Activated naive CD8-positive, alpha-beta T cell treated with anti-CD3 and anti-CD28 coated beads, Interleukin-2, amount 10 ng/mL, durations not matched to agents 7 days and 5 days (primary cell): ENCODE measurements around the gene PPP6C. TPM values are rescaled to one million over a fixed set of nuclear protein-coding genes. Genes with fewer than 3 reads are reported as not detected.
"Not testable (repeated sequence)": the region's sequence is repeated elsewhere in the genome, so short reads cannot be mapped to it uniquely, and the experiment has no call there.

Experiments
- ATAC-seq: fragments of 150-1000 bp; cut with Tn5 transposase; one replicate; pipeline ENCODE4 v1.10.0; 2021; ENCODE audit warnings: low read depth, moderate library complexity
- POLR2A ChIA-PET: fragments of 350-600 bp; sonication (Branson Sonifier 250); formaldehyde crosslinking; loops from one replicate; lab custom pipeline; 2021; ENCODE audit warnings: antibody characterized with exemption; lab: Charles Lee
- DNase-seq: peaks from one replicate; pipeline ENCODE4 v3.0.0; 2021
- H3K27ac Mint-ChIP-seq: one replicate; pipeline ENCODE4 v1.8.0; 2022; ENCODE audit warnings: mild to moderate bottlenecking, mixed read lengths
- H3K27me3 Mint-ChIP-seq: one replicate; pipeline ENCODE4 v1.8.0; 2022; ENCODE audit warnings: mild to moderate bottlenecking, moderate library complexity, mixed read lengths
- H3K36me3 Mint-ChIP-seq: one replicate; pipeline ENCODE4 v1.8.0; 2021; ENCODE audit warnings: mild to moderate bottlenecking, mixed read lengths
- H3K4me1 Mint-ChIP-seq: one replicate; pipeline ENCODE4 v1.8.0; 2021; ENCODE audit warnings: mixed read lengths
- H3K4me3 Mint-ChIP-seq: one replicate; pipeline ENCODE4 v1.8.0; 2022; ENCODE audit warnings: mild to moderate bottlenecking, moderate library complexity, mixed read lengths
- H3K9me3 Mint-ChIP-seq: one replicate; pipeline ENCODE4 v1.8.0; 2021; ENCODE audit warnings: mixed read lengths
- total RNA-seq, 2 experiments: library from RNA; stranded (reverse); gene quantifications; one replicate each; pipeline ENCODE4 v1.2.3, GENCODE V29; 2021

The PPP6C gene
- total RNA-seq, 2 experiments from 2014 or later = 48.8 to 50.4 TPM

GRCh38 chr9:125121146-125121545 is 68.5 kb downstream of the PPP6C start:
- Mint-ChIP-seq H3K27me3 (no peaks in the 10 kb centered on the region), H3K9me3 (no peaks in the 10 kb centered on the region), H3K4me3 (peak overlapping the region; percentile 20), H3K36me3 (peaks cover 16% of the 10 kb centered on the region), H3K4me1 (peaks cover 28% of the 10 kb centered on the region), H3K27ac (peak overlapping the region; percentile 40)
- ATAC-seq (peak; percentile 15), DNase-seq (no peak)
- POLR2A ChIA-PET = interaction anchor here (1.0 kb wide), 1 partner anchor 120 kb away, joined by 3 read pairs; the partner anchor contains the start of gene HSPA5

GRCh38 chr9:125119643-125120286 is 69.8 kb downstream of the PPP6C start:
- no peak overlapping the region for H3K27ac Mint-ChIP-seq

GRCh38 chr9:125118696-125119095 is 70.9 kb downstream of the PPP6C start:
- H3K4me1 Mint-ChIP-seq = peaks cover 20% of the 10 kb centered on the region
- H3K9me3 Mint-ChIP-seq, DNase-seq, POLR2A ChIA-PET, H3K36me3 Mint-ChIP-seq, H3K27ac Mint-ChIP-seq, H3K27me3 Mint-ChIP-seq, H3K4me3 Mint-ChIP-seq, ATAC-seq: not testable (repeated sequence)

More at GRCh38 chr9:125119643-125120286, 69.8 kb downstream of the PPP6C start:
- POLR2A ChIA-PET = interaction anchor here (0.5 kb wide), 1 partner anchor 53 kb away, joined by 4 read pairs; no protein-coding TSS in a partner anchor
- DNase-seq (no peak), ATAC-seq (peak; percentile 75)
- H3K27me3 Mint-ChIP-seq = no peaks in the 10 kb centered on the region
- H3K9me3 Mint-ChIP-seq = no peaks in the 10 kb centered on the region
- peaks cover 14% of the 10 kb centered on the region for H3K36me3 Mint-ChIP-seq
- H3K4me1 Mint-ChIP-seq = peaks cover 20% of the 10 kb centered on the region
- H3K4me3 Mint-ChIP-seq = no peak overlapping the region

GRCh38 chr9:125114503-125114902 is 75.1 kb downstream of the PPP6C start:
- not testable (repeated sequence) for H3K9me3 Mint-ChIP-seq, H3K27me3 Mint-ChIP-seq, ATAC-seq, H3K4me3 Mint-ChIP-seq, H3K27ac Mint-ChIP-seq, DNase-seq
- peaks cover 22% of the 10 kb centered on the region for H3K36me3 Mint-ChIP-seq
- peaks cover 10% of the 10 kb centered on the region for H3K4me1 Mint-ChIP-seq
- POLR2A ChIA-PET = interaction anchor here (0.7 kb wide), 1 partner anchor 16 kb away, joined by 5 read pairs; no protein-coding TSS in a partner anchor

- peaks cover 7% of the 10 kb centered on the region for H3K4me1 Mint-ChIP-seq
- no peak for ATAC-seq
- no peaks in the 10 kb centered on the region for H3K27me3 Mint-ChIP-seq
- no peak overlapping the region for H3K4me3 Mint-ChIP-seq
- H3K27ac Mint-ChIP-seq = no peak overlapping the region
- peaks cover 19% of the 10 kb centered on the region for H3K36me3 Mint-ChIP-seq
- POLR2A ChIA-PET = no interaction called here
- DNase-seq = no peak
- peaks cover 6% of the 10 kb centered on the region for H3K9me3 Mint-ChIP-seq
Observed at GRCh38 chr9:125110464-125110863, 79.1 kb downstream of the PPP6C start.

GRCh38 chr9:125108541-125108940 is 81.1 kb downstream of the PPP6C start:
- POLR2A ChIA-PET, DNase-seq, H3K27ac Mint-ChIP-seq, ATAC-seq, H3K4me3 Mint-ChIP-seq, H3K27me3 Mint-ChIP-seq, H3K9me3 Mint-ChIP-seq: not testable (repeated sequence)
- Mint-ChIP-seq H3K4me1 (peaks cover 10% of the 10 kb centered on the region), H3K36me3 (peaks cover 18% of the 10 kb centered on the region)

- POLR2A ChIA-PET = no interaction called here
Observed at GRCh38 chr9:125106285-125106893, 83.2 kb downstream of the PPP6C start.

GRCh38 chr9:125103770-125104460 is 85.7 kb downstream of the PPP6C start:
- H3K27me3 Mint-ChIP-seq = no peaks in the 10 kb centered on the region
- no peak overlapping the region for H3K27ac Mint-ChIP-seq
- no peak for ATAC-seq
- no peak overlapping the region for H3K4me3 Mint-ChIP-seq
- POLR2A ChIA-PET = no interaction called here
- no peak for DNase-seq
- H3K4me1 Mint-ChIP-seq = peaks cover 3% of the 10 kb centered on the region
- H3K9me3 Mint-ChIP-seq = no peaks in the 10 kb centered on the region
- H3K36me3 Mint-ChIP-seq = peaks cover 7% of the 10 kb centered on the region

More at GRCh38 chr9:125106285-125106893, 83.2 kb downstream of the PPP6C start:
- ATAC-seq = no peak
- H3K36me3 Mint-ChIP-seq = peaks cover 7% of the 10 kb centered on the region
- no peak overlapping the region for H3K27ac Mint-ChIP-seq
- no peaks in the 10 kb centered on the region for H3K9me3 Mint-ChIP-seq
- no peaks in the 10 kb centered on the region for H3K27me3 Mint-ChIP-seq
- peaks cover 3% of the 10 kb centered on the region for H3K4me1 Mint-ChIP-seq
- no peak for DNase-seq
- H3K4me3 Mint-ChIP-seq = no peak overlapping the region

- no peak overlapping the region for H3K27ac Mint-ChIP-seq
- POLR2A ChIA-PET = no interaction called here
- H3K36me3 Mint-ChIP-seq = peaks cover 7% of the 10 kb centered on the region
- DNase-seq = no peak
- no peak for ATAC-seq
- H3K27me3 Mint-ChIP-seq = no peaks in the 10 kb centered on the region
- H3K4me1 Mint-ChIP-seq = peaks cover 3% of the 10 kb centered on the region
- H3K9me3 Mint-ChIP-seq = no peaks in the 10 kb centered on the region
- no peak overlapping the region for H3K4me3 Mint-ChIP-seq
Observed at GRCh38 chr9:125103021-125103420, 86.6 kb downstream of the PPP6C start.

- ATAC-seq = no peak
- Mint-ChIP-seq H3K4me3 (no peak overlapping the region), H3K9me3 (peaks cover 3% of the 10 kb centered on the region), H3K27me3 (no peaks in the 10 kb centered on the region), H3K4me1 (peaks cover 6% of the 10 kb centered on the region), H3K27ac (no peak overlapping the region), H3K36me3 (peaks cover 11% of the 10 kb centered on the region)
- DNase-seq = no peak
- POLR2A ChIA-PET = no interaction called here
Observed at GRCh38 chr9:125100822-125101221, 88.8 kb downstream of the PPP6C start.

GRCh38 chr9:125099816-125100215 is 89.8 kb downstream of the PPP6C start:
- Mint-ChIP-seq H3K36me3 (peaks cover 16% of the 10 kb centered on the region), H3K4me3 (no peak overlapping the region), H3K27ac (no peak overlapping the region), H3K4me1 (peaks cover 8% of the 10 kb centered on the region), H3K9me3 (peaks cover 6% of the 10 kb centered on the region), H3K27me3 (no peaks in the 10 kb centered on the region)
- no peak for ATAC-seq
- DNase-seq = no peak
- POLR2A ChIA-PET = no interaction called here
